Omental fat pad (tissue), 4 donors: Measurements from ENCODE around the gene SNTB2. TPM values are rescaled to one million over a fixed set of nuclear protein-coding genes. Genes with fewer than 3 reads are reported as not detected.
"Not testable (repeated sequence)": the region's sequence is repeated elsewhere in the genome, so short reads cannot be mapped to it uniquely, and the experiment has no call there.

Experiments used
- ATAC-seq: fragments of 150-250 bp; one replicate; pipeline ENCODE4 v1.9.1; 2016; ENCODE audit warnings: mild to moderate bottlenecking, moderate library complexity; ENCODE audit not compliant: low FRiP score
- DNase-seq: peaks from one replicate; pipeline ENCODE4 v3.0.0-alpha.2; 2019; ENCODE audit warnings: low spot score
- CTCF ChIP-seq, 3 donors: fragments of 450-650 bp; IDR thresholded peaks; one replicate each; pipeline ENCODE4 v1.5.1; 2016 to 2017; ENCODE audit warnings: antibody characterized with exemption in 3 of 3, mild to moderate bottlenecking in 3 of 3, moderate library complexity in 2 of 3
- total RNA-seq, 4 donors: library from RNA; depleted of rRNA; stranded (reverse); fragments of >200 nt; gene quantifications; one replicate each; pipeline ENCODE4 v1.1.0, GENCODE V29; 2016

Gene SNTB2
- total RNA-seq, result 10 to 100 TPM; 49.7 to 80.9 (median 59.3) TPM

GRCh38 chr16:69186642-69187445, at the start of gene SNTB2:
Gene SNTB2 (plus strand): TSS chr16:69187164. CDS start chr16:69187167, 3 bp downstream.
- TF ChIP-seq CTCF (IDR thresholded peaks at IDR 0.05), result no peak
- ATAC-seq (peak; percentile 89), DNase-seq (peak; percentile 84)

GRCh38 chr16:69138608-69139007, 48.4 kb upstream of the SNTB2 start:
- ATAC-seq (no peak), DNase-seq (no peak)
- no peak for TF ChIP-seq CTCF (IDR thresholded peaks at IDR 0.05)

- not testable (repeated sequence) for DNase-seq, ATAC-seq
Measured at GRCh38 chr16:69139464-69139863, 47.5 kb upstream of the SNTB2 start.

- ATAC-seq (no peak), DNase-seq (no peak)
- no peak for TF ChIP-seq CTCF (IDR thresholded peaks at IDR 0.05)
Measured at GRCh38 chr16:69141014-69141413, 46.0 kb upstream of the SNTB2 start.

- no peak for DNase-seq
- no peak for TF ChIP-seq CTCF (IDR thresholded peaks at IDR 0.05)
- ATAC-seq, result no peak
Measured at GRCh38 chr16:69141936-69142335, 45.0 kb upstream of the SNTB2 start.

GRCh38 chr16:69143116-69143515, 43.8 kb upstream of the SNTB2 start:
- no peak for TF ChIP-seq CTCF (IDR thresholded peaks at IDR 0.05)
- DNase-seq (no peak), ATAC-seq (no peak)

- peak; percentile 79 for ATAC-seq
- TF ChIP-seq CTCF (IDR thresholded peaks at IDR 0.05), result no peak
- no peak for DNase-seq
Measured at GRCh38 chr16:69145658-69146057, 41.3 kb upstream of the SNTB2 start.

- not testable (repeated sequence) for DNase-seq, ATAC-seq
Measured at GRCh38 chr16:69149621-69150020, 37.3 kb upstream of the SNTB2 start.
